GM13976 (cell line): ENCODE measurements around the gene KCMF1.
"Not testable (repeated sequence)": the region's sequence is repeated elsewhere in the genome, so short reads cannot be mapped to it uniquely, and the experiment has no call there.

Experiments
- DNase-seq: peaks from one replicate; pipeline ENCODE4 v3.0.0; 2012; ENCODE audit warnings: low spot score
- CTCF ChIP-seq: IDR thresholded peaks from 2 replicates; pipeline ENCODE4 v1.5.1; 2012; ENCODE audit warnings: borderline replicate concordance, mild to moderate bottlenecking; ENCODE audit not compliant: insufficient read depth; ENCODE audit errors: extremely low read depth, missing control alignments, control extremely low read depth
- in situ Hi-C: fragments of 300-500 bp; cut with MboI; formaldehyde crosslinking; loops from one replicate; pipeline ENCODE4 v1.12.0; 2022; ENCODE audit warnings: low sequenced_read_pairs, mixed read lengths, inconsistent platforms; ENCODE audit not compliant: unreplicated experiment

The KCMF1 gene

GRCh38 chr2:84942964-84943421 lies 28.0 kb upstream of the KCMF1 start:
- in situ Hi-C loops: loop anchor here (25.0 kb wide), 1 partner anchor 344 kb away; no protein-coding TSS in a partner anchor
- peak; percentile 56 for DNase-seq
- TF ChIP-seq CTCF: no peak

- in situ Hi-C loops: loop anchor here (25.0 kb wide), 1 partner anchor 343 kb away; no protein-coding TSS in a partner anchor
- DNase-seq: no peak
- no peak for TF ChIP-seq CTCF
Measured at GRCh38 chr2:84944295-84944909, 26.6 kb upstream of the KCMF1 start.

- DNase-seq: not testable (repeated sequence)
- in situ Hi-C loops: loop anchor here (25.0 kb wide), 1 partner anchor 341 kb away; no protein-coding TSS in a partner anchor
Measured at GRCh38 chr2:84945838-84946203, 25.1 kb upstream of the KCMF1 start.

GRCh38 chr2:84946204-84947009 lies 24.6 kb upstream of the KCMF1 start:
- no peak for TF ChIP-seq CTCF
- in situ Hi-C loops: loop anchor here (25.0 kb wide), 1 partner anchor 341 kb away; no protein-coding TSS in a partner anchor
- DNase-seq: peak; percentile 78

- in situ Hi-C loops: loop anchor here (25.0 kb wide), 1 partner anchor 340 kb away; no protein-coding TSS in a partner anchor
- no peak for DNase-seq
- no peak for TF ChIP-seq CTCF
Measured at GRCh38 chr2:84947010-84947593, 23.9 kb upstream of the KCMF1 start.

GRCh38 chr2:84953535-84953934 lies 17.4 kb upstream of the KCMF1 start:
- in situ Hi-C loops: no loop called here
- no peak for TF ChIP-seq CTCF
- DNase-seq: no peak
